ENCODE measurements around the gene OCA2. TPM values are rescaled to one million over a fixed set of nuclear protein-coding genes. Genes with fewer than 3 reads are reported as not detected.

OCA2 gene
- total RNA-seq, 1 experiment from 2014 or later = not detected

DNA sequence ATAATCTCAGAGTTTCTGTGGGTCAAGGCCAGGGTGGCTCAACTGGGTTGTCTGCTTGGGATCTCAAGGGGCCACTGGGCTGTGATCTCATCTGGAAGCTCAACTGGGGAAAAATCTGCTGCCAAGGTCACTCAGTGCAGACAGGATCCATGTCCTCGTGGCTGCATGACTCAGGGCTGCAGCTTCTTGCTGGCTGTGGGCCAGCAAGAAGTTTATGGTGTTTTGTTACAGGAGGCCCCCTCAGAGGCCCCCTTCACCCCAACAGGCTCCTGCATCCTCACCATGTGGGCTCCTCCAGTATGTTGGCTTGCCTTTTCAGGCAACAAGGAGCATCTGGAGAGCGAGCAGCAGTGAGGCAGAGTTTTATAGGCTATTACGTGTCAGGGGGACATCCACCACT lies 14.6 kb downstream of the OCA2 start:
- H3K27me3 Mint-ChIP-seq (ENCODE audit: insufficient read depth, unreplicated experiment) = no peaks in the 10 kb centered on the region
- DNase-seq (ENCODE audit: unreplicated experiment) = no peak
- TF ChIP-seq, protein P1, sequence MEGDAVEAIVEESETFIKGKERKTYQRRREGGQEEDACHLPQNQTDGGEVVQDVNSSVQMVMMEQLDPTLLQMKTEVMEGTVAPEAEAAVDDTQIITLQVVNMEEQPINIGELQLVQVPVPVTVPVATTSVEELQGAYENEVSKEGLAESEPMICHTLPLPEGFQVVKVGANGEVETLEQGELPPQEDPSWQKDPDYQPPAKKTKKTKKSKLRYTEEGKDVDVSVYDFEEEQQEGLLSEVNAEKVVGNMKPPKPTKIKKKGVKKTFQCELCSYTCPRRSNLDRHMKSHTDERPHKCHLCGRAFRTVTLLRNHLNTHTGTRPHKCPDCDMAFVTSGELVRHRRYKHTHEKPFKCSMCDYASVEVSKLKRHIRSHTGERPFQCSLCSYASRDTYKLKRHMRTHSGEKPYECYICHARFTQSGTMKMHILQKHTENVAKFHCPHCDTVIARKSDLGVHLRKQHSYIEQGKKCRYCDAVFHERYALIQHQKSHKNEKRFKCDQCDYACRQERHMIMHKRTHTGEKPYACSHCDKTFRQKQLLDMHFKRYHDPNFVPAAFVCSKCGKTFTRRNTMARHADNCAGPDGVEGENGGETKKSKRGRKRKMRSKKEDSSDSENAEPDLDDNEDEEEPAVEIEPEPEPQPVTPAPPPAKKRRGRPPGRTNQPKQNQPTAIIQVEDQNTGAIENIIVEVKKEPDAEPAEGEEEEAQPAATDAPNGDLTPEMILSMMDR (IDR thresholded peaks at IDR 0.05; ENCODE audit: unreplicated experiment) = no peak
- ChIA-PET CTCF (interaction anchor here (0.7 kb wide), 1 partner anchor 1195 kb away, joined by 3 read pairs; no protein-coding TSS in a partner anchor), POLR2A (no interaction called here)
- H3K36me3 Mint-ChIP-seq (ENCODE audit: insufficient read depth, unreplicated experiment) = no peaks in the 10 kb centered on the region
- H3K27ac Mint-ChIP-seq (ENCODE audit: low read depth, unreplicated experiment) = no peak overlapping the region
- H3K4me1 Mint-ChIP-seq (ENCODE audit: insufficient read depth, unreplicated experiment) = no peaks in the 10 kb centered on the region
- no peak overlapping the region for H3K4me3 Mint-ChIP-seq (ENCODE audit: unreplicated experiment)
- peaks cover 21% of the 10 kb centered on the region for H3K9me3 Mint-ChIP-seq (ENCODE audit: unreplicated experiment)
- intact Hi-C loops (cut with micrococcal nuclease) = no loop called here
- BruUV-seq (replicated peaks) = no TSS peak

GRCh38 chr15:28082891-28083684 lies 16.0 kb downstream of the OCA2 start:
- CTCF ChIA-PET = interaction anchor here (0.9 kb wide), 1 partner anchor 9 kb away, joined by 3 read pairs; no protein-coding TSS in a partner anchor
- Mint-ChIP-seq H3K9me3 (ENCODE audit: unreplicated experiment) (peaks cover 10% of the 10 kb centered on the region), H3K27ac (ENCODE audit: low read depth, unreplicated experiment) (no peak overlapping the region), H3K36me3 (ENCODE audit: insufficient read depth, unreplicated experiment) (no peaks in the 10 kb centered on the region), H3K27me3 (ENCODE audit: insufficient read depth, unreplicated experiment) (no peaks in the 10 kb centered on the region), H3K4me1 (ENCODE audit: insufficient read depth, unreplicated experiment) (no peaks in the 10 kb centered on the region), H3K4me3 (ENCODE audit: unreplicated experiment) (no peak overlapping the region)
- no peak for DNase-seq (ENCODE audit: unreplicated experiment)
- TF ChIP-seq, protein P1 (IDR thresholded peaks at IDR 0.05; ENCODE audit: unreplicated experiment) = no peak
- no TSS peak for BruUV-seq (replicated peaks)
- POLR2A ChIA-PET = no interaction called here
- intact Hi-C loops (cut with micrococcal nuclease) = no loop called here

DNA sequence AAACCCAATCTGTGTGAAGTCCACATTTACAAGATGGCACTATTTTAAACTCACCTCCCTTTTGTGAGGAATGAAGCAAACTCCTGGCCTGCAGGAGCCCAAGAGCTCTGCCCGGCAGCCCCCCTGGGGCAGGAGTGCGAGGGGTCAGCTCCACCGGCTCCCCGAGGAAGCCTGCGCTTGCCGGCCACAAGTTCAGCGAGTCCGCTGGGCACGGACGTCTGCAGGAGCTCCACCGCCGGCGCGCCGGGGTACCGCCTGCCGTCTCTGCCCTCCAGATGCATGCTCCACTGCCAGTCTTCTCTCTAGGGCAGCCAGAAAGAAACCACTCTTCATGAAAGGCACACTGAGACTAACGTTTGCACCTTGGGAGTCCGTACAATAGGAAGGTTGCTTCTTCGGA lies 17.5 kb downstream of the OCA2 start:
- no TSS peak for BruUV-seq (replicated peaks)
- ChIA-PET POLR2A (no interaction called here), CTCF (no interaction called here)
- H3K9me3 Mint-ChIP-seq (ENCODE audit: unreplicated experiment) = peaks cover 7% of the 10 kb centered on the region
- intact Hi-C loops (cut with micrococcal nuclease) = no loop called here
- no peaks in the 10 kb centered on the region for H3K27me3 Mint-ChIP-seq (ENCODE audit: insufficient read depth, unreplicated experiment)
- no peaks in the 10 kb centered on the region for H3K4me1 Mint-ChIP-seq (ENCODE audit: insufficient read depth, unreplicated experiment)
- DNase-seq (ENCODE audit: unreplicated experiment) = no peak
- no peaks in the 10 kb centered on the region for H3K36me3 Mint-ChIP-seq (ENCODE audit: insufficient read depth, unreplicated experiment)
- TF ChIP-seq, protein P1 (IDR thresholded peaks at IDR 0.05; ENCODE audit: unreplicated experiment) = no peak
- no peak overlapping the region for H3K27ac Mint-ChIP-seq (ENCODE audit: low read depth, unreplicated experiment)
- no peak overlapping the region for H3K4me3 Mint-ChIP-seq (ENCODE audit: unreplicated experiment)

- no TSS peak for BruUV-seq (replicated peaks)
- H3K9me3 Mint-ChIP-seq (ENCODE audit: unreplicated experiment) = peaks cover 12% of the 10 kb centered on the region
- intact Hi-C loops (cut with micrococcal nuclease) = no loop called here
- H3K4me3 Mint-ChIP-seq (ENCODE audit: unreplicated experiment) = no peak overlapping the region
- no peaks in the 10 kb centered on the region for H3K36me3 Mint-ChIP-seq (ENCODE audit: insufficient read depth, unreplicated experiment)
- H3K27ac Mint-ChIP-seq (ENCODE audit: low read depth, unreplicated experiment) = no peak overlapping the region
- ChIA-PET POLR2A (no interaction called here), CTCF (no interaction called here)
- H3K4me1 Mint-ChIP-seq (ENCODE audit: insufficient read depth, unreplicated experiment) = no peaks in the 10 kb centered on the region
- TF ChIP-seq, protein P1 (IDR thresholded peaks at IDR 0.05; ENCODE audit: unreplicated experiment) = no peak
- no peak for DNase-seq (ENCODE audit: unreplicated experiment)
- no peaks in the 10 kb centered on the region for H3K27me3 Mint-ChIP-seq (ENCODE audit: insufficient read depth, unreplicated experiment)
Observed at GRCh38 chr15:28080386-28080785, 18.7 kb downstream of the OCA2 start.
